A673 (cell line): ENCODE measurements around the gene SEM1. TPM values are rescaled to one million over a fixed set of nuclear protein-coding genes. Genes with fewer than 3 reads are reported as not detected.
"Not testable (repeated sequence)": the region's sequence is repeated elsewhere in the genome, so short reads cannot be mapped to it uniquely, and the experiment has no call there.

ENCODE experiments used
- BruUV-seq: library from RNA; stranded (reverse); fragments of 400-500 nt; replicated peaks from 2 replicates; lab custom pipeline; 2021; lab: Mats Ljungman, UMichigan
- CTCF ChIA-PET: fragments of 300-600 bp; sonication (Branson Sonifier 250); formaldehyde crosslinking; loops from one replicate; lab custom pipeline; 2022; ENCODE audit warnings: antibody characterized with exemption; lab: Charles Lee
- POLR2A ChIA-PET: fragments of 300-600 bp; sonication (Branson Sonifier 250); formaldehyde crosslinking; loops from one replicate; lab custom pipeline; 2022; ENCODE audit warnings: antibody characterized with exemption; ENCODE audit not compliant: low non-redundant PET; lab: Charles Lee
- DNase-seq: peaks from one replicate; pipeline ENCODE4 v3.0.0-alpha.2; 2015; ENCODE audit warnings: low spot score
- H3K27ac ChIP-seq: fragments of 200-600 bp; sonication (generic); 2 replicates; pipeline ENCODE4 v1.5.1; 2016; ENCODE audit warnings: mixed run types, low read depth, mild to moderate bottlenecking, mixed read lengths, antibody characterized with exemption, low read length; ENCODE audit not compliant: poor library complexity, severe bottlenecking
- H3K27me3 ChIP-seq: fragments of 200-600 bp; sonication (generic); replicated peaks from 2 replicates; pipeline ENCODE4 v1.6.1; 2017; ENCODE audit warnings: mixed run types, low read depth, mild to moderate bottlenecking, mixed read lengths, antibody characterized with exemption, low read length; ENCODE audit not compliant: insufficient read depth, poor library complexity
- H3K36me3 ChIP-seq: fragments of 200-600 bp; sonication (generic); 2 replicates; pipeline ENCODE4 v1.6.1; 2016; ENCODE audit warnings: mixed run types, mild to moderate bottlenecking, mixed read lengths, antibody characterized with exemption, low read length; ENCODE audit not compliant: insufficient read depth, poor library complexity, severe bottlenecking
- H3K4me1 ChIP-seq: fragments of 200-600 bp; sonication (generic); 2 replicates; pipeline ENCODE4 v1.6.1; 2017; ENCODE audit warnings: mixed run types, mild to moderate bottlenecking, mixed read lengths, antibody characterized with exemption, low read length; ENCODE audit not compliant: insufficient read depth, poor library complexity, severe bottlenecking
- H3K4me3 ChIP-seq: fragments of 200-600 bp; sonication (generic); 2 replicates; pipeline ENCODE4 v1.5.1; 2016; ENCODE audit warnings: low read depth, mixed run types, mild to moderate bottlenecking, mixed read lengths, low read length; ENCODE audit not compliant: poor library complexity, severe bottlenecking
- H3K9me3 ChIP-seq: fragments of 200-600 bp; sonication (generic); 2 replicates; pipeline ENCODE4 v1.6.1; 2016; ENCODE audit warnings: mixed run types, low read depth, mild to moderate bottlenecking, mixed read lengths, antibody characterized with exemption, low read length; ENCODE audit not compliant: poor library complexity, severe bottlenecking
- CTCF ChIP-seq: fragments of 300-800, 200-600 bp; sonication (generic); conservative IDR thresholded peaks from 2 replicates; pipeline ENCODE4 v1.5.1; 2017; ENCODE audit warnings: low read depth, mild to moderate bottlenecking, antibody characterized with exemption, low read length, moderate library complexity, mixed read lengths
- EZH2 ChIP-seq: fragments of 200-600 bp; sonication (generic); IDR thresholded peaks from 2 replicates; pipeline ENCODE4 v1.6.1; 2017; ENCODE audit warnings: borderline replicate concordance, low read depth, mild to moderate bottlenecking, mixed read lengths, antibody characterized with exemption, low read length; ENCODE audit not compliant: poor library complexity, severe bottlenecking
- intact Hi-C: fragments of 100-400 bp; cut with micrococcal nuclease; formaldehyde crosslinking; loops from one replicate; pipeline ENCODE4 v1.10.0; 2022; ENCODE audit not compliant: unreplicated experiment
- total RNA-seq: library from RNA; stranded (reverse); gene quantifications from 2 replicates; pipeline ENCODE4 v1.2.3, GENCODE V29; 2021

SEM1 gene
- total RNA-seq, 1 experiment from 2014 or later = 122 TPM

GRCh38 chr7:96647733-96648132, 61.9 kb downstream of the SEM1 start:
- Histone ChIP-seq H3K27ac (no peak overlapping the region), H3K27me3 (no peaks in the 10 kb centered on the region), H3K36me3 (no peaks in the 10 kb centered on the region), H3K4me3 (no peak overlapping the region), H3K9me3 (no peaks in the 10 kb centered on the region), H3K4me1 (no peaks in the 10 kb centered on the region)
- CTCF ChIA-PET = no interaction called here
- no TSS peak for BruUV-seq
- intact Hi-C loops = no loop called here
- TF ChIP-seq CTCF (no peak), EZH2 (no peak)
- no peak for DNase-seq
- POLR2A ChIA-PET = no interaction called here

- ChIA-PET POLR2A (no interaction called here), CTCF (no interaction called here)
- Histone ChIP-seq H3K27me3 (no peaks in the 10 kb centered on the region), H3K4me1 (no peaks in the 10 kb centered on the region), H3K36me3 (no peaks in the 10 kb centered on the region), H3K27ac (no peak overlapping the region), H3K9me3 (no peaks in the 10 kb centered on the region), H3K4me3 (no peak overlapping the region)
- no peak for TF ChIP-seq EZH2
- TF ChIP-seq CTCF = no peak
- intact Hi-C loops = no loop called here
- no TSS peak for BruUV-seq
- DNase-seq = no peak
Measured at GRCh38 chr7:96645084-96645483, 64.6 kb downstream of the SEM1 start.

GRCh38 chr7:96643436-96643835, 66.2 kb downstream of the SEM1 start:
- intact Hi-C loops, BruUV-seq: not testable (repeated sequence)

GRCh38 chr7:96640054-96640453, 69.6 kb downstream of the SEM1 start:
- no peaks in the 10 kb centered on the region for H3K9me3 ChIP-seq
- intact Hi-C loops = no loop called here
- CTCF ChIA-PET = no interaction called here
- H3K36me3 ChIP-seq = no peaks in the 10 kb centered on the region
- no peaks in the 10 kb centered on the region for H3K4me1 ChIP-seq
- DNase-seq = no peak
- no TSS peak for BruUV-seq
- no peak overlapping the region for H3K4me3 ChIP-seq
- POLR2A ChIA-PET = no interaction called here
- H3K27ac ChIP-seq = no peak overlapping the region
- H3K27me3 ChIP-seq = no peaks in the 10 kb centered on the region
- TF ChIP-seq CTCF (no peak), EZH2 (no peak)

More at GRCh38 chr7:96643436-96643835, 66.2 kb downstream of the SEM1 start:
- H3K4me1 ChIP-seq, H3K36me3 ChIP-seq, POLR2A ChIA-PET, H3K4me3 ChIP-seq, CTCF ChIA-PET, H3K9me3 ChIP-seq, H3K27ac ChIP-seq, DNase-seq, H3K27me3 ChIP-seq: not testable (repeated sequence)
